HEK293 (cell line): Measurements from ENCODE around the gene GZF1.

Experiments
- GLIS1 ChIP-seq: fragments of 450-650 bp; formaldehyde crosslinking; IDR thresholded peaks from 2 replicates; pipeline ENCODE4 v1.5.1; 2016; ENCODE audit warnings: missing biosample characterization, missing genetic modification characterization
- YY1 ChIP-seq: fragments of 450-650 bp; formaldehyde crosslinking; IDR thresholded peaks from 2 replicates; pipeline ENCODE4 v1.5.1; 2018; ENCODE audit warnings: missing biosample characterization, missing genetic modification characterization
- ZBTB20 ChIP-seq: fragments of 450-650 bp; formaldehyde crosslinking; IDR thresholded peaks from 2 replicates; pipeline ENCODE4 v1.5.1; 2016; ENCODE audit warnings: missing biosample characterization, missing genetic modification characterization
- ZBTB7A ChIP-seq: fragments of 450-650 bp; formaldehyde crosslinking; IDR thresholded peaks from 2 replicates; pipeline ENCODE4 v1.5.1; 2016; ENCODE audit warnings: low read depth, missing biosample characterization, missing genetic modification characterization
- ZFP37 ChIP-seq: fragments of 450-650 bp; formaldehyde crosslinking; IDR thresholded peaks from 2 replicates; pipeline ENCODE4 v1.5.1; 2016; ENCODE audit warnings: missing biosample characterization, missing genetic modification characterization
- ZIC2 ChIP-seq: fragments of 450-650 bp; formaldehyde crosslinking; IDR thresholded peaks from 2 replicates; pipeline ENCODE4 v1.5.1; 2016; ENCODE audit warnings: missing biosample characterization, missing genetic modification characterization
- ZNF248 ChIP-seq: fragments of 450-650 bp; formaldehyde crosslinking; IDR thresholded peaks from 2 replicates; pipeline ENCODE4 v1.5.1; 2017; ENCODE audit warnings: missing biosample characterization, missing genetic modification characterization
- ZNF391 ChIP-seq: fragments of 450-650 bp; formaldehyde crosslinking; IDR thresholded peaks from 2 replicates; pipeline ENCODE4 v1.5.1; 2016; ENCODE audit warnings: low read depth, missing biosample characterization, missing genetic modification characterization, borderline replicate concordance
- ZNF416 ChIP-seq: fragments of 450-650 bp; formaldehyde crosslinking; IDR thresholded peaks from 2 replicates; pipeline ENCODE4 v1.5.1; 2016; ENCODE audit warnings: missing biosample characterization, missing genetic modification characterization
- ZNF473 ChIP-seq: fragments of 450-650 bp; formaldehyde crosslinking; IDR thresholded peaks from 2 replicates; pipeline ENCODE4 v1.5.1; 2017; ENCODE audit warnings: missing biosample characterization, missing genetic modification characterization
- ZNF530 ChIP-seq: fragments of 450-650 bp; formaldehyde crosslinking; IDR thresholded peaks from 2 replicates; pipeline ENCODE4 v1.5.1; 2016; ENCODE audit warnings: low read depth, missing biosample characterization, missing genetic modification characterization
- ZNF707 ChIP-seq: fragments of 450-650 bp; formaldehyde crosslinking; IDR thresholded peaks from 2 replicates; pipeline ENCODE4 v1.5.1; 2016; ENCODE audit warnings: missing biosample characterization, missing genetic modification characterization
- ZSCAN16 ChIP-seq: fragments of 450-650 bp; formaldehyde crosslinking; IDR thresholded peaks from 2 replicates; pipeline ENCODE4 v1.5.1; 2016; ENCODE audit warnings: missing biosample characterization, missing genetic modification characterization
- TF ChIP-seq, protein P1 (sequence below): fragments of 450-650 bp; formaldehyde crosslinking; IDR thresholded peaks from 2 replicates; pipeline ENCODE4 v1.5.1; 2016; ENCODE audit warnings: missing biosample characterization, missing genetic modification characterization
- TF ChIP-seq, protein P2 (sequence below): fragments of 450-650 bp; formaldehyde crosslinking; IDR thresholded peaks from 2 replicates; pipeline ENCODE4 v1.5.1; 2016; ENCODE audit warnings: missing biosample characterization, missing genetic modification characterization
- TF ChIP-seq, protein P3 (sequence below): fragments of 450-650 bp; formaldehyde crosslinking; IDR thresholded peaks from 2 replicates; pipeline ENCODE4 v1.5.1; 2016; ENCODE audit warnings: missing biosample characterization, missing genetic modification characterization
- TF ChIP-seq, protein P4 (sequence below): fragments of 450-650 bp; formaldehyde crosslinking; conservative IDR thresholded peaks from 2 replicates; pipeline ENCODE4 v1.5.1; 2016; ENCODE audit warnings: low read depth, missing biosample characterization, missing genetic modification characterization
- TF ChIP-seq, protein P5 (sequence below): fragments of 450-650 bp; formaldehyde crosslinking; IDR thresholded peaks from 2 replicates; pipeline ENCODE4 v1.5.1; 2016; ENCODE audit warnings: missing biosample characterization, missing genetic modification characterization

GZF1 gene

DNA sequence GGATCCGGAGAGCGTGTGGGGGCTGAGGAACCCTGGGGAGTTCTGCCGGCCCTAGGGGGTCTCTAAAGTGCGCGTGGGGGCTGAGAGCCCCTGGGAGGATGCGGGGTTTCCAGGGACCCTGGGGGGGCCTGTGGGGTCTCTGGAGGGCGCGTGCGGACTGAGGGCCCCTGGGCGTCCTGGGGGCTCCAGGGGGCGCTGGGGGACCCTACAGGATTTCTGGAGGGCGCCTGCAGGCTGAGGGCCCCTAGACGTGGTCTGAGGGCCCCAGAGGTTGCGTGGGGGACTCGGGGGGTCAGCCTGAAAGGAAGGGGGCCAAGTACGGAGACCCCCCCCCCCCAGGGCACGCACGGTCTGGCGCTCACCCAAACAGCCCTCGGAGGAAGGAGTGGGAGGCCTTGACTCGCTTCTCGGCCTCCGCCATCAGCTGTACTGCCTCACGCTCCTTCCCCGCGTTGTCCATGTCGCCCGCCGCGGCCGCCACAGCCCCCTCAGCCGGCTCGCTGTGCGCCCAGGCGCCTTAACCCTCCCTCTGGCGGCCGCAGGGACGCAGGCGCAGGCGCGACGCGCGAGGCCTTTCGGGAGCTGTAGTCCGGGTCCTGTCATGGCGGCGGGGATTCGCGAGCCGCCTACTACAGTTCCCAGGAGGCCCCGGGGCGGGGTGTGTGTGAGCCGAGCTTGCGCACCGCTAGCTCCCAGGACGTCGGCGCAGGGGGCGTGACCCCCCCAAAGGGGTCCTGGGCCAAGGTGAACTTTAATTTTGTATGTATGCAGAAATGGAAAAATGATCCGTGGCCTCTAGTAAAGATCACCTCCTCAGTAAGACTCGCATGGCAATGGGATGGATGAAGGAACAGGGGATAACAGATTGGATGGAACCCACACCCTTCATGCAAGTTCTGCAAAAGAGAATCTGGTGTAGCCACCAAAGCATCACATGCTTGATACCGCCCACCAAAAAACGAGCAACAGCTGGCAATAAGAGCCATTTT is 59.3 kb downstream of the GZF1 start, which contains the start of gene NAPB (continued):
- TF ChIP-seq, protein P1, sequence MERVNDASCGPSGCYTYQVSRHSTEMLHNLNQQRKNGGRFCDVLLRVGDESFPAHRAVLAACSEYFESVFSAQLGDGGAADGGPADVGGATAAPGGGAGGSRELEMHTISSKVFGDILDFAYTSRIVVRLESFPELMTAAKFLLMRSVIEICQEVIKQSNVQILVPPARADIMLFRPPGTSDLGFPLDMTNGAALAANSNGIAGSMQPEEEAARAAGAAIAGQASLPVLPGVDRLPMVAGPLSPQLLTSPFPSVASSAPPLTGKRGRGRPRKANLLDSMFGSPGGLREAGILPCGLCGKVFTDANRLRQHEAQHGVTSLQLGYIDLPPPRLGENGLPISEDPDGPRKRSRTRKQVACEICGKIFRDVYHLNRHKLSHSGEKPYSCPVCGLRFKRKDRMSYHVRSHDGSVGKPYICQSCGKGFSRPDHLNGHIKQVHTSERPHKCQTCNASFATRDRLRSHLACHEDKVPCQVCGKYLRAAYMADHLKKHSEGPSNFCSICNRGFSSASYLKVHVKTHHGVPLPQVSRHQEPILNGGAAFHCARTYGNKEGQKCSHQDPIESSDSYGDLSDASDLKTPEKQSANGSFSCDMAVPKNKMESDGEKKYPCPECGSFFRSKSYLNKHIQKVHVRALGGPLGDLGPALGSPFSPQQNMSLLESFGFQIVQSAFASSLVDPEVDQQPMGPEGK = peak; percentile 73
- no peak for TF ChIP-seq ZNF530
- TF ChIP-seq, protein P2, sequence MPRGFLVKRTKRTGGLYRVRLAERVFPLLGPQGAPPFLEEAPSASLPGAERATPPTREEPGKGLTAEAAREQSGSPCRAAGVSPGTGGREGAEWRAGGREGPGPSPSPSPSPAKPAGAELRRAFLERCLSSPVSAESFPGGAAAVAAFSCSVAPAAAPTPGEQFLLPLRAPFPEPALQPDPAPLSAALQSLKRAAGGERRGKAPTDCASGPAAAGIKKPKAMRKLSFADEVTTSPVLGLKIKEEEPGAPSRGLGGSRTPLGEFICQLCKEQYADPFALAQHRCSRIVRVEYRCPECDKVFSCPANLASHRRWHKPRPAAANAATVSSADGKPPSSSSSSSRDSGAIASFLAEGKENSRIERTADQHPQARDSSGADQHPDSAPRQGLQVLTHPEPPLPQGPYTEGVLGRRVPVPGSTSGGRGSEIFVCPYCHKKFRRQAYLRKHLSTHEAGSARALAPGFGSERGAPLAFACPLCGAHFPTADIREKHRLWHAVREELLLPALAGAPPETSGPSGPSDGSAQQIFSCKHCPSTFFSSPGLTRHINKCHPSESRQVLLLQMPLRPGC (tag by site-specific recombination) = no peak
- no peak for TF ChIP-seq ZSCAN16
- 0 out of 2 replicates have a peak, but pooled peaks have one; percentile 41 for TF ChIP-seq ZBTB7A
- TF ChIP-seq GLIS1 (tag by site-specific recombination) = peak; percentile 84
- TF ChIP-seq ZNF473 (tag by site-specific recombination) = no peak
- peak; percentile 67 for TF ChIP-seq ZIC2 (tag by site-specific recombination)
- no peak for TF ChIP-seq ZNF416 (tag by site-specific recombination)
- TF ChIP-seq, protein P3, sequence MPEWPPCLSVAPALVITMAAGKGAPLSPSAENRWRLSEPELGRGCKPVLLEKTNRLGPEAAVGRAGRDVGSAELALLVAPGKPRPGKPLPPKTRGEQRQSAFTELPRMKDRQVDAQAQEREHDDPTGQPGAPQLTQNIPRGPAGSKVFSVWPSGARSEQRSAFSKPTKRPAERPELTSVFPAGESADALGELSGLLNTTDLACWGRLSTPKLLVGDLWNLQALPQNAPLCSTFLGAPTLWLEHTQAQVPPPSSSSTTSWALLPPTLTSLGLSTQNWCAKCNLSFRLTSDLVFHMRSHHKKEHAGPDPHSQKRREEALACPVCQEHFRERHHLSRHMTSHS (tag by site-specific recombination) = no peak
- no peak for TF ChIP-seq ZFP37 (tag by site-specific recombination)
- TF ChIP-seq ZNF248 (tag by site-specific recombination) = no peak
- TF ChIP-seq ZNF707 (tag by site-specific recombination) = no peak
- TF ChIP-seq, protein P4, sequence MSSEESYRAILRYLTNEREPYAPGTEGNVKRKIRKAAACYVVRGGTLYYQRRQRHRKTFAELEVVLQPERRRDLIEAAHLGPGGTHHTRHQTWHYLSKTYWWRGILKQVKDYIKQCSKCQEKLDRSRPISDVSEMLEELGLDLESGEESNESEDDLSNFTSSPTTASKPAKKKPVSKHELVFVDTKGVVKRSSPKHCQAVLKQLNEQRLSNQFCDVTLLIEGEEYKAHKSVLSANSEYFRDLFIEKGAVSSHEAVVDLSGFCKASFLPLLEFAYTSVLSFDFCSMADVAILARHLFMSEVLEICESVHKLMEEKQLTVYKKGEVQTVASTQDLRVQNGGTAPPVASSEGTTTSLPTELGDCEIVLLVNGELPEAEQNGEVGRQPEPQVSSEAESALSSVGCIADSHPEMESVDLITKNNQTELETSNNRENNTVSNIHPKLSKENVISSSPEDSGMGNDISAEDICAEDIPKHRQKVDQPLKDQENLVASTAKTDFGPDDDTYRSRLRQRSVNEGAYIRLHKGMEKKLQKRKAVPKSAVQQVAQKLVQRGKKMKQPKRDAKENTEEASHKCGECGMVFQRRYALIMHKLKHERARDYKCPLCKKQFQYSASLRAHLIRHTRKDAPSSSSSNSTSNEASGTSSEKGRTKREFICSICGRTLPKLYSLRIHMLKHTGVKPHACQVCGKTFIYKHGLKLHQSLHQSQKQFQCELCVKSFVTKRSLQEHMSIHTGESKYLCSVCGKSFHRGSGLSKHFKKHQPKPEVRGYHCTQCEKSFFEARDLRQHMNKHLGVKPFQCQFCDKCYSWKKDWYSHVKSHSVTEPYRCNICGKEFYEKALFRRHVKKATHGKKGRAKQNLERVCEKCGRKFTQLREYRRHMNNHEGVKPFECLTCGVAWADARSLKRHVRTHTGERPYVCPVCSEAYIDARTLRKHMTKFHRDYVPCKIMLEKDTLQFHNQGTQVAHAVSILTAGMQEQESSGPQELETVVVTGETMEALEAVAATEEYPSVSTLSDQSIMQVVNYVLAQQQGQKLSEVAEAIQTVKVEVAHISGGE = peak; percentile 15; the same call in 1 of the 2 replicates
- peak; percentile 44; the same call in 1 of the 2 replicates for TF ChIP-seq ZBTB20 (tag by site-specific recombination)
- TF ChIP-seq, protein P5, sequence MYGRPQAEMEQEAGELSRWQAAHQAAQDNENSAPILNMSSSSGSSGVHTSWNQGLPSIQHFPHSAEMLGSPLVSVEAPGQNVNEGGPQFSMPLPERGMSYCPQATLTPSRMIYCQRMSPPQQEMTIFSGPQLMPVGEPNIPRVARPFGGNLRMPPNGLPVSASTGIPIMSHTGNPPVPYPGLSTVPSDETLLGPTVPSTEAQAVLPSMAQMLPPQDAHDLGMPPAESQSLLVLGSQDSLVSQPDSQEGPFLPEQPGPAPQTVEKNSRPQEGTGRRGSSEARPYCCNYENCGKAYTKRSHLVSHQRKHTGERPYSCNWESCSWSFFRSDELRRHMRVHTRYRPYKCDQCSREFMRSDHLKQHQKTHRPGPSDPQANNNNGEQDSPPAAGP (tag by site-specific recombination) = peak; percentile 46; the same call in 1 of the 2 replicates
- TF ChIP-seq YY1 (tag by site-specific recombination) = peak; percentile 83
- peak; percentile 28; the same call in 1 of the 2 replicates for TF ChIP-seq ZNF391
